Neuron (in vitro differentiated cells): Measurements from ENCODE around the gene TACR2.

Experiments
- H2AFZ ChIP-seq: one replicate; pipeline ENCODE4 v1.6.1; 2013; ENCODE audit warnings: low read depth, mild to moderate bottlenecking, inconsistent platforms, low read length, moderate library complexity
- H3K27me3 ChIP-seq: one replicate; pipeline ENCODE4 v1.6.1; 2013; ENCODE audit warnings: low read length; ENCODE audit not compliant: insufficient read depth
- H3K36me3 ChIP-seq: one replicate; pipeline ENCODE4 v1.6.1; 2013; ENCODE audit warnings: low read length; ENCODE audit not compliant: insufficient read depth
- H3K4me1 ChIP-seq: one replicate; pipeline ENCODE4 v1.6.1; 2013; ENCODE audit warnings: low read length; ENCODE audit not compliant: insufficient read depth
- H3K4me3 ChIP-seq: 2 replicates; pipeline ENCODE4 v1.5.1; 2013; ENCODE audit warnings: mild to moderate bottlenecking, low read length, moderate library complexity
- H3K9me3 ChIP-seq: one replicate; pipeline ENCODE4 v1.6.1; 2013; ENCODE audit warnings: low read length

The TACR2 gene

GRCh38 chr10:69421611-69422308 is 5.0 kb upstream of the TACR2 start:
- Histone ChIP-seq H3K4me1 (no peaks in the 10 kb centered on the region), H2AFZ (no peak overlapping the region), H3K27me3 (peaks cover 3% of the 10 kb centered on the region), H3K4me3 (no peak overlapping the region), H3K9me3 (no peaks in the 10 kb centered on the region), H3K36me3 (no peaks in the 10 kb centered on the region)

GRCh38 chr10:69419744-69420126 is 3.0 kb upstream of the TACR2 start:
- Histone ChIP-seq H3K27me3 (peaks cover 8% of the 10 kb centered on the region), H2AFZ (no peak overlapping the region), H3K9me3 (no peaks in the 10 kb centered on the region), H3K4me1 (no peaks in the 10 kb centered on the region), H3K36me3 (no peaks in the 10 kb centered on the region), H3K4me3 (no peak overlapping the region)

- Histone ChIP-seq H3K9me3 (no peaks in the 10 kb centered on the region), H3K4me1 (no peaks in the 10 kb centered on the region), H3K36me3 (no peaks in the 10 kb centered on the region), H3K4me3 (no peak overlapping the region), H3K27me3 (peaks cover 9% of the 10 kb centered on the region), H2AFZ (no peak overlapping the region)
These were observed 2.5 kb upstream of the TACR2 start for GRCh38 chr10:69419096-69419743.

DNA sequence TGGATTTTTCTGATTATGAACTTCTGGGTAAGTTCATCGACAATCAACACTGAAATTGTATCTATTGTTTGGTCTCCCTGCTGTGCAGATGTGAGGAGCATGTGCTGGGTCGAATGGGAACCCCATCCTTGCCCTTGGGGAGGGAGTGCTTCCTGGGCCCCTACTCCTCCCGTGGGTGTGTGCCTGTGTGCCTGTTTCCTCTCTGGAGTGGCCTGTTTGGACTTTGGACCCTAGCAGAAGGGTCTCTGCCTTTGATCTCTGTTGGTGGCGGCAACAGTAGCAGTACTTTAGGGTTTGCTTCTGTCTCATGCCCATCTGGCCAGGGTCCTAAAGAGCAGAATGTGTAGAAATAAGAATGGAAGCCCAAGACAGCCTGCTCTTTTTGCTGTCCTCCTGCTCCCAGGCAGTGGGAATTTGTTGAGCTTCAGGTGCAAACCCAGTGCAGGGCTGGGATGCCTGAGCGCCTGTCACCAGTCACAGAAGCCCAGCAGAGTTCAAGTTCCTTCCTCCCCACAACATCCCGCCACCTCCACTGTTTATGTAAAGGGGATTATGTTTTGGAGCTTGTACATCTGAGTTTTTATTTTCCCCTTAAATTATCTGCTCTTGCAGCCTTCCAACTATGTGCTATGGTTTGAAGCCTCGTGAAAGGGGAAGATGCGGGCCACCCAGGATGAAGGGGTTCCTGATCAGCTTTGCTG is 1.5 kb upstream of the TACR2 start:
- peaks cover 6% of the 10 kb centered on the region for H3K27me3 ChIP-seq
- no peaks in the 10 kb centered on the region for H3K4me1 ChIP-seq
- no peak overlapping the region for H2AFZ ChIP-seq
- H3K9me3 ChIP-seq: no peaks in the 10 kb centered on the region
- H3K36me3 ChIP-seq: no peaks in the 10 kb centered on the region
- no peak overlapping the region for H3K4me3 ChIP-seq

- H3K36me3 ChIP-seq: no peaks in the 10 kb centered on the region
- no peak overlapping the region for H2AFZ ChIP-seq
- H3K9me3 ChIP-seq: no peaks in the 10 kb centered on the region
- H3K4me1 ChIP-seq: no peaks in the 10 kb centered on the region
- H3K4me3 ChIP-seq: no peak overlapping the region
- H3K27me3 ChIP-seq: peaks cover 6% of the 10 kb centered on the region
These were observed 824 bp upstream of the TACR2 start for GRCh38 chr10:69417542-69417941.

DNA sequence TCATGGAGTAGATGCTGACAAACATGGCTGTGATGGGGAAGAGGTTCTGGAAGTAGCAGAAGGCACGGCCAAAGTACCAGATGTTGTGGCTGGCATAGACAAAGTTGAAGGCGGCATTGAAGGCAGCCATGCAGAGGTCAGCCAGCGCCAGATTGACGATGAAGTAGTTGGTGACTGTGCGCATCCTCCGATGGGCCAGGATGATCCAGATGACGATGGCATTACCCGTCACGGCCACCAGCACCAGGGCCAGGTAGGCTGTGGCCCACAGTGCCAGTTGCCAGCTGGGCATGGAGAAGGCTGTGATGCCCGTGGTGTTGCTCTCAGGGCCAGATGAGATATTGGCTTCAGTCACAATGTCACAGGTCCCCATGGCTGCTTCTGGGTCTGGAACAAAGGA is 767 bp downstream of the TACR2 start:
- no peaks in the 10 kb centered on the region for H3K9me3 ChIP-seq
- H3K4me3 ChIP-seq: no peak overlapping the region
- peaks cover 6% of the 10 kb centered on the region for H3K27me3 ChIP-seq
- H3K36me3 ChIP-seq: no peaks in the 10 kb centered on the region
- no peak overlapping the region for H2AFZ ChIP-seq
- no peaks in the 10 kb centered on the region for H3K4me1 ChIP-seq

DNA sequence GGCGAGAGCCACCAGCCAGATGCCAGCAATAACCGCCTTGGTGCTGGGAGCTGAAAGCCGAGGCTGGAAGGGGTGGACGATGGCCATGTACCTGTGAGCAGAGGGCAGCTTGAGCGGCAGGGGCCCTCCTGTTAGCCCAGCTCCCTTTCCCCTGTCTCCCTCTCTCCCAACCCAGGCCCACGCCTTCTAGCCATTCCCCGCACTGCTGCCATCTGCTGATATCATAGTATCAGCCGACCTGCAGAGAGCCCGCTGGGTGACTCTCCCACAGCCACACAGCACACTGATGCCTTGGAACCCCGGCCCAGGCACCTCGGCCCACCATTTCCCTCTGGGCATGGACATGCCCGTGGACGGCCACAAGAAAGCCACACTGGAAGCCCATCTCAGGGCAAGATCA is 1.7 kb downstream of the TACR2 start:
- H3K9me3 ChIP-seq: no peaks in the 10 kb centered on the region
- no peaks in the 10 kb centered on the region for H3K36me3 ChIP-seq
- H3K4me3 ChIP-seq: no peak overlapping the region
- peaks cover 6% of the 10 kb centered on the region for H3K27me3 ChIP-seq
- no peaks in the 10 kb centered on the region for H3K4me1 ChIP-seq
- H2AFZ ChIP-seq: no peak overlapping the region

DNA sequence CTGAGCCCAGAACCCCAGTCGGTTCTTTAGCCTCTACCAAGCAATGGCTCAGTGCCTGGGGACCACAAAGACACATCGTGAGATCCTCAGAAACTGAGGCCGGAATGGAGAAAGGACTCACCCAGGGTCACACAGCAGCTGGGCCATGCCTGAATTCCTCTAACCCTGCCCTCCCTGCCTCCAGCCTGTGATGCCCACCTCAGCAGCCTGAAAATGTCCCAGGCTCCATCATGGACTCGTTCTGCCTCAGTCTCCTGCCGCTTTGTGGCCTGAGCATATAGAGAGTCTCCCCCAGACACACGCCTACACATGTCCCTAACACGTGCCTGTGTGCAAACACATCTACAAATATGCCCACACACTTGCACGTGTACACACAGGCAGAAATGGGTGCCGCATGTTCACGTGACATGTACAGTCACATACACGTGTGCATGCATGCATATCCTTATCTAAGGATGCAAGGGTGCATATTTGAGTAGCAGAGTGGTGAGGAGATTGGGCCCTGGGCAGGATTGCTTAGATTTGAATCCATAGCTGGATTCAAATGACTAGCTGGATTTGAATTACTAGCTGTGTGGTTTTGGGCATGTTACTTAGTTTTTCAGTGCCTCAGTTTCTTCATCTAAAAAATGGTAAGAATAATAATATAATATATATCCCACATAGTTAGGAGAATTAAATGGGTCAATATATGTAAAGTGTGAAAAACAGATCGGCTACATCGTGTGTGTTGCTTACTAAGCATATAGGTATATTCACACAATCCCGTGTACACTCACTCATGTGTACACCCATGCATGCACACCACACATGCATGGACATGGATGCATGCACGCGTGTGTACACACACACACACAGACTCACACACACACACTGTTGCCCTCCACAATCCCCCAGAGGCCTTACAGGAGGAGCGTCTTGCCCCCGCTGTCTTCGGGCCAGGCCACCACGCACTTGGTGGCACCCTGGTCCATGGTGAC is 2.4 kb downstream of the TACR2 start:
- Histone ChIP-seq H3K4me3 (no peak overlapping the region), H3K4me1 (no peaks in the 10 kb centered on the region), H3K9me3 (no peaks in the 10 kb centered on the region), H3K27me3 (peaks cover 6% of the 10 kb centered on the region), H3K36me3 (no peaks in the 10 kb centered on the region), H2AFZ (no peak overlapping the region)

GRCh38 chr10:69413221-69413865 is 3.4 kb downstream of the TACR2 start:
- H3K4me1 ChIP-seq: no peaks in the 10 kb centered on the region
- peaks cover 6% of the 10 kb centered on the region for H3K27me3 ChIP-seq
- H3K4me3 ChIP-seq: no peak overlapping the region
- no peaks in the 10 kb centered on the region for H3K36me3 ChIP-seq
- H2AFZ ChIP-seq: no peak overlapping the region
- H3K9me3 ChIP-seq: no peaks in the 10 kb centered on the region

DNA sequence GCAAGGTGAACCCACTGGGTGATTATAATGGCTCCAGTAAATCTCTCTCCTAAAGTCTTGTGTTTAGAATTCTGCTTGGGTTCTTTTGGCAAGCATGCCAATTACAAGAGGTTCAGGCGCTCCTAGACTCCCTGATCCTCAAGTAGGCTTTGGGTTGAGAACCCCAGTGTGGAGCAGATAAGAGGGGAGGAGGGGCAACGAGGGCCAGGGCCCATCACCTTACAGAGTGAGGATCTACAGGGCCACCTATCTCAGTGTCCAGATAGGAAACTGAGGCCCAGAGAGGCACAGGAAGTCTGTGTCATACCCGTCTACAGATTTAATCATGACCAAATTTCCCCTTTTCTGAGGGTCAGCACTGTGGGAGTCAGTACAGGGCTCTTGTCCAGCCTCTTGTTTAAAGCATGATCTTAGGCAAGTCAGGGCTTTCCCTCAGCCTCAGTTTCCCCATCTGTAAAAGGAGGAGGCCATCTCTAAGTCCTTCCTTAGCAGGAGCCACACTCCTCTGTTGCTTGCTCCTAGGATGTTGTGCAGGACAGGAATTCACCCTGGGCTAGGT is 4.4 kb downstream of the TACR2 start:
- no peaks in the 10 kb centered on the region for H3K9me3 ChIP-seq
- H3K27me3 ChIP-seq: peaks cover 6% of the 10 kb centered on the region
- H3K4me1 ChIP-seq: no peaks in the 10 kb centered on the region
- no peak overlapping the region for H2AFZ ChIP-seq
- no peak overlapping the region for H3K4me3 ChIP-seq
- no peaks in the 10 kb centered on the region for H3K36me3 ChIP-seq

DNA sequence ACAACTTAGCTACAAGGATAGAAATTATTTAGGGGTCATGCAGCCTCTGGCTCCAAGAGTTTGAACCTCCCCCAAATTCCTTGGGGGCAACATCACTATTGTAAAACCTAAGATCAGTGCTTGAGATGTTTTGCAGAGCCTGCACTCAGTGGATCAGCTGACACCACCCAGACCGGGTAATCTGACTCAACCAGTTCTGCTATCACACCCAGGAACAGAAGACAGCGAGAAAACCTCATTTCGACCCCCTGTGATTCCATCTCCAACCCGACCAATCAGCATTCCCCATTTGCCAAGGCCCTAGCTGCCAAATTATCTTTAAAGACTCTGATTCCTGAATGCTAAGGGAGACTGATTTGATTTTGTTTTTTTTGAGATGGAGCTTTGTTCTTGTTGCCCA is 5.2 kb downstream of the TACR2 start:
- Histone ChIP-seq H3K4me3 (no peak overlapping the region), H3K9me3 (no peaks in the 10 kb centered on the region), H3K27me3 (peaks cover 6% of the 10 kb centered on the region), H3K36me3 (no peaks in the 10 kb centered on the region), H3K4me1 (no peaks in the 10 kb centered on the region), H2AFZ (no peak overlapping the region)

GRCh38 chr10:69410487-69410886 is 6.2 kb downstream of the TACR2 start:
- Histone ChIP-seq H3K27me3 (peaks cover 3% of the 10 kb centered on the region), H3K9me3 (no peaks in the 10 kb centered on the region), H3K4me1 (no peaks in the 10 kb centered on the region), H3K4me3 (no peak overlapping the region), H3K36me3 (no peaks in the 10 kb centered on the region), H2AFZ (no peak overlapping the region)
